Tongue (tissue), 2 donors: ENCODE results near the gene SUPT6H. TPM values are rescaled to one million over a fixed set of nuclear protein-coding genes. Genes with fewer than 3 reads are reported as not detected.
"Not testable (repeated sequence)": the region's sequence is repeated elsewhere in the genome, so short reads cannot be mapped to it uniquely, and the experiment has no call there.

ENCODE experiments used
- DNase-seq: peaks from one replicate; pipeline ENCODE4 v3.0.0-alpha.2; 2015
- total RNA-seq: library from RNA; depleted of rRNA; stranded (reverse); fragments of >200 nt; gene quantifications from one replicate; pipeline ENCODE4 v1.2.3, GENCODE V29; 2014

Gene SUPT6H
- total RNA-seq, 1 donor from 2014 or later = 51.7 TPM

- no peak for DNase-seq
Measured at GRCh38 chr17:28719021-28719433, 57.0 kb downstream of the SUPT6H start.

- no peak for DNase-seq
Measured at GRCh38 chr17:28720247-28720996, 58.4 kb downstream of the SUPT6H start.

- not testable (repeated sequence) for DNase-seq
Measured at GRCh38 chr17:28720997-28721329, 59.0 kb downstream of the SUPT6H start.

GRCh38 chr17:28722417-28723158 lies 60.6 kb downstream of the SUPT6H start:
- DNase-seq = no peak

- no peak for DNase-seq
Measured at GRCh38 chr17:28723159-28723835, 61.3 kb downstream of the SUPT6H start.

- DNase-seq = not testable (repeated sequence)
Measured at GRCh38 chr17:28723836-28724499, 62.0 kb downstream of the SUPT6H start.

- DNase-seq = no peak
Measured at GRCh38 chr17:28724500-28725165, 62.6 kb downstream of the SUPT6H start.

- peak; percentile 41 for DNase-seq
Measured at GRCh38 chr17:28725166-28725659, 63.2 kb downstream of the SUPT6H start.

- no peak for DNase-seq
Measured at GRCh38 chr17:28725660-28726225, 63.7 kb downstream of the SUPT6H start.

GRCh38 chr17:28726226-28726626 lies 64.2 kb downstream of the SUPT6H start, which contains the start of gene TLCD1:
TLCD1 (minus strand) TSS chr17:28726233; CDS start chr17:28726097, 136 bp downstream.
- DNase-seq = peak; percentile 84

GRCh38 chr17:28726627-28727491 lies 64.9 kb downstream of the SUPT6H start:
- peak; percentile 98 for DNase-seq

GRCh38 chr17:28728364-28729200 lies 66.6 kb downstream of the SUPT6H start, which contains the start of gene NEK8:
NEK8 (plus strand) TSS chr17:28728788; CDS start chr17:28728814, 26 bp downstream.
- peak; percentile 98 for DNase-seq

GRCh38 chr17:28729950-28730330 lies 67.9 kb downstream of the SUPT6H start:
- DNase-seq = no peak

- no peak for DNase-seq
Measured at GRCh38 chr17:28733346-28733745, 71.3 kb downstream of the SUPT6H start.

GRCh38 chr17:28734712-28735241 lies 72.8 kb downstream of the SUPT6H start:
- DNase-seq = no peak

- no peak for DNase-seq
Measured at GRCh38 chr17:28735242-28735722, 73.3 kb downstream of the SUPT6H start.

- not testable (repeated sequence) for DNase-seq
Measured at GRCh38 chr17:28735913-28736769, 74.1 kb downstream of the SUPT6H start.

GRCh38 chr17:28737316-28737715 lies 75.3 kb downstream of the SUPT6H start:
- DNase-seq = no peak
